Liver (tissue), 9 donors: Measurements from ENCODE around the gene PRDM5. TPM values are rescaled to one million over a fixed set of nuclear protein-coding genes. Genes with fewer than 3 reads are reported as not detected.

ENCODE experiments used
- DNase-seq: peaks from one replicate; pipeline ENCODE4 v3.0.0-alpha.2; 2017; ENCODE audit warnings: low spot score
- H3K27ac ChIP-seq, 2 donors: one replicate each; pipeline ENCODE4 v1.7.0; 2013; ENCODE audit warnings: inconsistent platforms in 2 of 2, low read length in 2 of 2, control low read depth in 1 of 2, low read depth in 1 of 2, mild to moderate bottlenecking in 1 of 2
- H3K27me3 ChIP-seq, 4 donors: one replicate each; pipeline versions ENCODE4 v1.6.1 to v1.7.0; 2013; ENCODE audit warnings: low read length in 3 of 4, inconsistent platforms in 1 of 4, mild to moderate bottlenecking in 1 of 4, moderate library complexity in 1 of 4; ENCODE audit not compliant: control insufficient read depth in 4 of 4, insufficient read depth in 4 of 4
- H3K36me3 ChIP-seq, 4 donors: one replicate each; pipeline versions ENCODE4 v1.6.1 to v1.7.0; 2013; ENCODE audit warnings: low read length in 3 of 4, mild to moderate bottlenecking in 3 of 4, low read depth in 1 of 4, moderate library complexity in 1 of 4; ENCODE audit not compliant: control insufficient read depth in 4 of 4, insufficient read depth in 3 of 4
- H3K4me1 ChIP-seq, 4 donors: one replicate each; pipeline versions ENCODE4 v1.6.1 to v1.7.0; 2013; ENCODE audit warnings: low read length in 3 of 4, mild to moderate bottlenecking in 3 of 4, moderate library complexity in 1 of 4; ENCODE audit not compliant: control insufficient read depth in 4 of 4, insufficient read depth in 4 of 4
- H3K4me3 ChIP-seq, 3 donors: one replicate each; pipeline versions ENCODE4 v1.6.1 to v1.7.0; 2013; ENCODE audit warnings: low read length in 3 of 3, control low read depth in 1 of 3, low read depth in 1 of 3, mild to moderate bottlenecking in 1 of 3
- H3K9ac ChIP-seq, 2 donors: one replicate each; pipeline ENCODE4 v1.7.0; 2013; ENCODE audit warnings: low read length in 2 of 2, mild to moderate bottlenecking in 2 of 2, moderate library complexity in 2 of 2, control low read depth in 1 of 2, low read depth in 1 of 2
- H3K9me3 ChIP-seq, 4 donors: one replicate each; pipeline versions ENCODE4 v1.6.1 to v1.7.0; 2013; ENCODE audit warnings: low read length in 3 of 4; ENCODE audit not compliant: control insufficient read depth in 4 of 4
- ATF3 ChIP-seq: IDR thresholded peaks from 2 replicates; pipeline ENCODE4 v1.6.1; 2016; ENCODE audit warnings: antibody characterized with exemption
- CTCF ChIP-seq: fragments of 150-350 bp; IDR thresholded peaks from 2 replicates; pipeline ENCODE4 v1.5.1; 2017; ENCODE audit warnings: improper control_type of control experiment, low read depth, low read length; ENCODE audit not compliant: missing input control
- EGR1 ChIP-seq, 2 donors: IDR thresholded peaks; 2 replicates each; pipeline ENCODE4 v1.6.1; 2016 to 2018; ENCODE audit warnings: antibody characterized with exemption in 2 of 2, low read depth in 2 of 2
- FOXA1 ChIP-seq: IDR thresholded peaks from 2 replicates; pipeline ENCODE4 v1.6.1; 2016; ENCODE audit warnings: antibody characterized with exemption
- FOXA2 ChIP-seq: IDR thresholded peaks from 2 replicates; pipeline ENCODE4 v1.6.1; 2016; ENCODE audit warnings: antibody characterized with exemption
- GABPA ChIP-seq, 2 donors: IDR thresholded peaks in 1 of 2; conservative IDR thresholded peaks in 1 of 2; 2 replicates each; pipeline ENCODE4 v1.6.1; 2016; ENCODE audit warnings: antibody characterized with exemption in 2 of 2, mild to moderate bottlenecking in 1 of 2, moderate library complexity in 1 of 2
- HNF4A ChIP-seq, 2 donors: conservative IDR thresholded peaks; 2 replicates each; pipeline ENCODE4 v1.6.1; 2016; ENCODE audit warnings: antibody characterized with exemption in 2 of 2, mild to moderate bottlenecking in 2 of 2
- HNF4G ChIP-seq: IDR thresholded peaks from 2 replicates; pipeline ENCODE4 v1.6.1; 2016; ENCODE audit warnings: antibody characterized with exemption
- JUND ChIP-seq, 2 donors: IDR thresholded peaks; 2 replicates each; pipeline ENCODE4 v1.6.1; 2016; ENCODE audit warnings: antibody characterized with exemption in 2 of 2
- MAX ChIP-seq: IDR thresholded peaks from 2 replicates; pipeline ENCODE4 v1.6.1; 2016; ENCODE audit warnings: antibody characterized with exemption
- NR2F2 ChIP-seq: IDR thresholded peaks from 2 replicates; pipeline ENCODE4 v1.6.1; 2016; ENCODE audit warnings: antibody characterized with exemption
- RAD21 ChIP-seq, 2 donors: IDR thresholded peaks; 2 replicates each; pipeline ENCODE4 v1.6.1; 2016; ENCODE audit warnings: antibody characterized with exemption in 2 of 2, mild to moderate bottlenecking in 2 of 2
- REST ChIP-seq: IDR thresholded peaks from 2 replicates; pipeline ENCODE4 v1.6.1; 2016; ENCODE audit warnings: antibody characterized with exemption, mild to moderate bottlenecking
- RXRA ChIP-seq, 2 donors: IDR thresholded peaks; 2 replicates each; pipeline ENCODE4 v1.6.1; 2017 to 2018; ENCODE audit warnings: antibody characterized with exemption in 2 of 2, mild to moderate bottlenecking in 1 of 2
- SP1 ChIP-seq: IDR thresholded peaks from 2 replicates; pipeline ENCODE4 v1.6.1; 2018; ENCODE audit warnings: antibody characterized with exemption, mild to moderate bottlenecking
- TAF1 ChIP-seq: conservative IDR thresholded peaks from 2 replicates; pipeline ENCODE4 v1.6.1; 2016; ENCODE audit warnings: antibody characterized with exemption, mild to moderate bottlenecking
- YY1 ChIP-seq: IDR thresholded peaks from 2 replicates; pipeline ENCODE4 v1.6.1; 2016; ENCODE audit warnings: antibody characterized with exemption, mild to moderate bottlenecking
- ZBTB33 ChIP-seq: IDR thresholded peaks from 2 replicates; pipeline ENCODE4 v1.6.1; 2016; ENCODE audit warnings: antibody characterized with exemption
- WGBS: extraction: QIAGEN DNeasy Blood & Tissue Kit; methylation state at CpG from one replicate; pipeline ENCODE4 v1.1.7; 2013; 5-methylcytosine and 5-hydroxymethylcytosine counted together
- polyA plus RNA-seq, 2 donors: library from polyadenylated mRNA; stranded (reverse) in 1 of 2; unstranded in 1 of 2; fragments of 200-250 nt in 1 of 2; fragments of >200 nt in 1 of 2; fragmentation: Nextera tagmentation in 1 of 2; extraction: Ambion mirVana in 1 of 2; gene quantifications; one replicate each; pipeline versions ENCODE4 v1.2.1 to v1.2.3, GENCODE V29; 2013 to 2015
- total RNA-seq, 2 donors: library from RNA; depleted of rRNA; stranded (reverse); fragments of >200 nt; gene quantifications; one replicate each; pipeline ENCODE4 v1.2.3, GENCODE V29; 2014
- donor health status: healthy.
- donor health status: healthy.
- donor health status: healthy.
- donor health status: healthy.
- donor health status: healthy.

The PRDM5 gene
- total and polyA plus RNA-seq, 4 donors, result 0.17 to 4.0 (median 1.1) TPM

- Histone ChIP-seq H3K9me3 (no peaks in the 10 kb centered on the region), H3K27me3 (no peaks in the 10 kb centered on the region), H3K4me1 (no peaks in the 10 kb centered on the region), H3K27ac (no peak overlapping the region), H3K4me3 (no peak overlapping the region), H3K36me3 (no peaks in the 10 kb centered on the region), H3K9ac (no peak overlapping the region)
- WGBS, result 82% methylated on average over 3 of the region's 3 CpGs
- no peak for TF ChIP-seq YY1
- no peak for TF ChIP-seq HNF4G
- no peak for TF ChIP-seq JUND (IDR thresholded peaks at IDR 0.05)
- no peak for TF ChIP-seq FOXA1
- TF ChIP-seq RAD21 (IDR thresholded peaks at IDR 0.05), result no peak
- TF ChIP-seq HNF4A (conservative IDR thresholded peaks at IDR 0.05), result no peak
- no peak for TF ChIP-seq RXRA (IDR thresholded peaks at IDR 0.05)
- no peak for TF ChIP-seq CTCF
- no peak for TF ChIP-seq EGR1 (IDR thresholded peaks at IDR 0.05; ENCODE audit: low read depth in 2 of 2)
- TF ChIP-seq NR2F2, result no peak
- TF ChIP-seq FOXA2, result no peak
- no peak for TF ChIP-seq REST
- TF ChIP-seq TAF1, result no peak
- no peak for TF ChIP-seq ATF3
- no peak for TF ChIP-seq ZBTB33
- no peak for TF ChIP-seq MAX
- no peak for TF ChIP-seq GABPA (IDR thresholded peaks at IDR 0.05 in 1 of 2, conservative IDR thresholded peaks at IDR 0.05 in 1 of 2)
- no peak for TF ChIP-seq SP1
- no peak for DNase-seq
These were observed 124.0 kb downstream of the PRDM5 start for GRCh38 chr4:120798570-120798969.

GRCh38 chr4:120796271-120796670 is 126.3 kb downstream of the PRDM5 start:
- Histone ChIP-seq H3K27ac (no peak overlapping the region), H3K4me1 (no peaks in the 10 kb centered on the region), H3K4me3 (no peak overlapping the region), H3K27me3 (no peaks in the 10 kb centered on the region), H3K9me3 (no peaks in the 10 kb centered on the region), H3K9ac (no peak overlapping the region), H3K36me3 (no peaks in the 10 kb centered on the region)
- 85% methylated on average over 3 of the region's 3 CpGs for WGBS
- DNase-seq, result no peak
- TF ChIP-seq SP1 (no peak), TAF1 (no peak), MAX (no peak), RXRA (IDR thresholded peaks at IDR 0.05) (no peak), HNF4A (conservative IDR thresholded peaks at IDR 0.05) (no peak), GABPA (IDR thresholded peaks at IDR 0.05 in 1 of 2, conservative IDR thresholded peaks at IDR 0.05 in 1 of 2) (no peak), ATF3 (no peak), ZBTB33 (no peak), REST (no peak), FOXA1 (no peak)
